GM04504 (cell line): ENCODE data around the gene EHMT2.
A peak's percentile ranks its signal among the peaks of the same experiment; 100 is the strongest.
"Not testable (repeated sequence)": the region's sequence is repeated elsewhere in the genome, so short reads cannot be mapped to it uniquely, and the experiment has no call there.

Experiments used
- DNase-seq: peaks from one replicate; pipeline ENCODE4 v3.0.0-alpha.2; 2012; ENCODE audit warnings: low read depth

EHMT2 gene

DNA sequence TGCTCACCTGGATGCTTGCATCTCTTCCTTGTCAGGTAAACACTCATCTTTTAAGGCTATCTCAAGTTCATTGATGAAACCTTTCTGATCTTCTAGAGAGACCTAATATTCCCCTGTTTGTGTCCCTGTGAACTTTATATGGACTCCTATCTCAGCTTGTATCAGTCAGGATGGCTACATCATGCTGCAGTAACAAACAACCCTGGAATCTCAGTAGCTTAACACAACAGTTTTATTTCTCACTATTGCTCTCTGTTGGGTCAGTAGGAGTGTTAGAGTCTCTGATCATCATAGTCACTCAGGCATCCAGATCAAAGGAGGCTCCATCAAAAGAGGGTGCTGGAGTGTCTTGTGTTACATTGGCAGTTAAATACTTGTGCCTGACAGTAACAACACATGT lies 17.9 kb upstream of the EHMT2 start:
- DNase-seq, result no peak

DNA sequence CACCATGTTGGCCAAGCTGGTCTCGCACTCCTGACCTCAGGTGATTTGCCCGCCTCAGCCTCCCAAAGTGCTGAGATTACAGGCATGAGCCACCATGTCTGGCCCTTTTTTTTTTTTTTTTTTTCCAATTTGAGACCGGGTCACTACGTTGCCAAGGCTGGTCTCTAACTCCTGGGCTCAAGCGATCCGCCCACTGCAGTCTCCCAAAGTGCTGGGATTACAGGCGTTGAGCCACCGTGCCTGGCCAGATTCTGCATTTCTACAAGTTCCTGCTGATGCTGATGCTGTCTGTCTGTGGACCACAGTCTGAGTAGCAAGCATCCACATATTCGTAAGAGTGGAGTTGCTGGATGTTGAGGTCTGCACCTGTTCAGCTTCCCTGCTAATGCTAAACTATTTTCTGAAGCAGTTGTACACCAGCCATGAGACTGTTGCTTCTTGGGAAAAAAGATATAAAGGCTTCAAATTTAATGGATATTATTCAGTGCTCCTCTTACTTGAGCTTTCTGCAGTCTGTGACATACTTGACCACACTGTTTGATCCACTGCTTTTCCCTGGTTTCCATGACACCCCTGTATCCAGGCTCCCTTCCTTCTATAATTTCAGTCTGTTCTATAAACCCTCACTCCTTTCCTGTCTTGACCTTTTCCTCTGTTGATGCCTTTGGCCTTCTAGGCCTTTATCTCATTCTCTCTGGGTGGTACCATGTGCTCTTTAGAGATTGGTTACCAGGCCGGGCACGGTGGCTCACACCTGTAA lies 14.5 kb upstream of the EHMT2 start:
- DNase-seq, result no peak

DNA sequence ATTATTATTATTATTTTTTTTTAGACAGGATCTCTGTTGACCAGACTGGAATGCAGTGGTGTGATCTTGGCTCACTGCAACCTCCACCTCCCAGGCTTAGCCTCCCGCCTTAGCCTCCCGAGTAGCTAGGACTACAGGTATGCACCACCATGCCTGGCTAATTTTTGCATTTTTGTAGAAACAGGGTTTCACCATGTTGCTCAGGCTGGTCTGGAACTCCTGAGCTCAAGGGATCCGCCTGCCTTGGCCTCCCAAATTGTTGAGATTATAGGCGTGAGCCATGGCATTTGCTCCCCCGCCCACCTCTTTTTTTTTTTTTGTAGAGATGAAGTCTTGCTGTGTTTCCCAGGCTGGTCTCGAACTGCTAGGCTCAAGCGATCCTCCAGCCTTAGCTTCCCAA lies 11.8 kb upstream of the EHMT2 start:
- DNase-seq, result not testable (repeated sequence)

DNA sequence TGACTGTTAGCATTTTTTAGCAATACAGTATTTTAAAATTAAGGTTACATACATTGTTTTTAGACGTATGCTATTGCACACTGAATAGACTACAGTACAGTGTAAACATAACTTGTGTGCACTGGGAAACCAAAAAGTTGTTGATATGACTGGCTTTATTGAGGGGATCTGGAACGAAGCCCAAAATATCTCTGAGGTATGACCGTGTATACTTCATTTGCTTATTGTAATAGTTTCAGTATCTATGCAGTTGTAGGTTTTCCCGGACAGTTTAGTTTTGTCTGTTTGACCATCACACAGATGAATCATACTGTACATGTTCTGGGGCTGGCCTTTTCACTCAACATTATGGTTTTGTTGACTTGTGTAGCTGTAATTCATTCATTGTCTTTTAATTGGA lies 11.3 kb upstream of the EHMT2 start:
- no peak for DNase-seq

DNA sequence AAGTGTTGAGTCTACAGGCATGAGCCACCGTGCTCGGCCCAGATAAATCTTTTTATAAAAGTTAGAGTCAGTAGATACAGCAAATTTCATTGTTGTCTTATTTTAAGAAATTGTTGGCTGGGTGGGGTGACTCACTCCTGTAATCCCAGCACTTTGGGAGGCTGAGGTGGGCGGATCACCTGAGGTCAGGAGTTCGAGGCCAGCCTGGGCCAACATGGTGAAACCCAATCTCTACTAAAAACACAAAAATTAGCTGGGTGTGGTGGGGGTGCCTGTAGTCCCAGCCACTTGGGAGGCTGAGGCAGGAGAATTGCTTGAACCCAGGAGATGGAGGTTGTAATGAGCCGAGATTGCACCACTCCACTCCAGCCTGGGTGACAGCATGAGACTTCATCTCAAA lies 10.8 kb upstream of the EHMT2 start:
- not testable (repeated sequence) for DNase-seq

DNA sequence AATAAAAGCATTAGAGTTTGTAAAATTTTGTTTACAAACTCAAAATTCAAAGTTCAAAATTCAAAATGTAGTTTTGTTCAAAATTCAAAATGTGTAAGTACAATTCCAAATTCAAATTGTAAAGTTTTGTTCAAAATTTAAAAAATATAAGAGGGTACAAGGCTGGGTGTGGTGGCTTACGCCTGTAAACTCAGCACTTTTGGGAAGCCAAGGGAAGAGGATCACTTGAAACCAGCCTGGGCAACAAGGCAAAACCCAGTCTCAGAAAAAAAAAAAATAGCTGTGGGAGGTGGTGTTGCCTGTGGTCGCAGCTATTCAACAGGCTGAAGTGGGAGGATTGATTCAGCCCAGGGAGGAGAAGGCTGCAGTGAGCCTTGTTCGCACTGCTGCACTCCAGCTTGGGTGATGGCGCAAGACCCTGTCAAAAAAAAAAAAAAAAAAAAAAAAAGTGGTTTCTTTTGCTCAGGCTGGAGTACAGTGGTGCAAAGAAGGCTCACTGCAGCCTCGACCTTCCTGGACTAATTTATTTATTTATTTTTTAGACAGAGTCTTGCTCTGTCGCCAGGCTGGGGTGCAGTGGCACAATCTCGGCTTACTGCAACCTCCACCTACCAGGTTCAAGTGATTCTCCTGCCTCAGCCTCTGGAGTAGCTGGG lies 9.8 kb upstream of the EHMT2 start:
- DNase-seq, result peak; percentile 42

DNA sequence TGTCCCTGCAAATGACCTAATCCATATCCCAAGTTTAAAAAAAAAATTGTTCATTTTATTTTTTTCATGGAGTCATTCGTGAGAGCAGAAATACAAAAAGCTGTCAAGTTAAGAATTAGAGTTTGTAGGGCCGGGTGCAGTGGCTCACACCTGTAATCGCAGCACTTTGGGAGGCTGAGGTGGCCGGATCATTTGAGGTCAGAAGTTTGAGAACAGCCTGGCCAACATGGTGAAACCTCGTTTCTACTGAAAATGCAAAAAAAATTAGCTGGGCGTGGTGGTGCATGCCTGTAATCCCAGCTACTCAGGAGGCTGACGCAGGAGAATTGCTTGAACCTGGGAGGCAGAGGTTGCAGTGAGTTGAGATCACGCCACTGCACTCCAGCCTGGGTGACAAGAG lies 9.2 kb upstream of the EHMT2 start:
- not testable (repeated sequence) for DNase-seq

DNA sequence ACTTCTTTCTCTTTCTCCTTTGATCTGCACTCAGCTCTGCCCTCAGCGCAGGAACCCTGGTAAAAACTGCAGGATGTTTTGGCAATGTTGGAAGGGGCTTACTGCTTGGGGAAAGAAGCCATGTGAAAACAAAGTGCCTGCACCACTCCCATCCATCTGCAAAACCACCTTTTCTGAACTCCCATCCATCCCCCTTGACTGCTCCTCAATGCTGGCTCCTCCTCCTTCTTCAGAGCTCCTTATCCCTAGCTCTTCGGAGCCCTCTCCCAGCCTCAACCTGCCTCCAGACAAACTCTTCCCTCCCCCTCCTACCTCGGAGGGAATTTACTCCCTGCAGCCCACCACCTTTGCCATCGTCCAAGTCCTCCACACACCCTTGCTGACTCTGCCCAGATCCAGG lies 8.6 kb upstream of the EHMT2 start:
- DNase-seq, result no peak

DNA sequence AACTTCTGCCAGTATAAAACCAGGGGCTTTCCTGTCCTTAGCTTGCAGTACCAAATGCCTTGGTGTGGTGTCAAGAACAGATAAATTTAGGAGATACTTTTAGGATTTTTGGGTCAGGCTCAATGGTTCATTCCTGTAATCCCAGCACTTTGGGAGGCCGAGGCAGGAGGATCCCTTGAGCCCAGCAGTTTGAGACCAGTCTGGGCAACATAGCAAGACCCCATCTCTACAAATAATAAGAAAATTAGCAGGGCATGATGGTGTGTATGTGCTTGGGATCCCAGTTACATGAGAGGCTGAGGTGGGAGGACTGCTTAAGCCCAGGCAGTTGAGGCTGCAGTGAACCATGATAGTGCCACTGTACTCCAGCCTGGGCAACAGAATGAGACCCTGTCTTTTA lies 7.5 kb upstream of the EHMT2 start:
- DNase-seq, result no peak

DNA sequence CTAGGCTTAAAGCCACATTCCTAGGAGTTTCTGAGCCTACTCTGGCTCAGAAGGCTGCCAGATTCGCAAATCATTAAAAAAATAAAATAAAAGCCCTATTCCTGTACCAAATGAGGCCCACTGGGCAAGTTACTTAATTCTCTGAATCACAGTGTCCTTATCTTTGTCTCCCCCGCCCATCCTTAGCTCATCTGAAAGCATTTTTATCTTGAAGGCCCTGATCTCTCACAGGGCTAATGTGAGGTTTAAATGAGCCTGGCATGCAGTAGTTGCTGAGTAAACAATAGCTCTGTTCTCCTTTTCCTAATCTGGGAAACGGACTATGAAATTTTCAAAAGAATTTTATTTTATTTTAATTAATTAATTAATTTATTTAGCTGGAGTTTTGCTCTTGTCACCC lies 6.5 kb upstream of the EHMT2 start:
- no peak for DNase-seq

DNA sequence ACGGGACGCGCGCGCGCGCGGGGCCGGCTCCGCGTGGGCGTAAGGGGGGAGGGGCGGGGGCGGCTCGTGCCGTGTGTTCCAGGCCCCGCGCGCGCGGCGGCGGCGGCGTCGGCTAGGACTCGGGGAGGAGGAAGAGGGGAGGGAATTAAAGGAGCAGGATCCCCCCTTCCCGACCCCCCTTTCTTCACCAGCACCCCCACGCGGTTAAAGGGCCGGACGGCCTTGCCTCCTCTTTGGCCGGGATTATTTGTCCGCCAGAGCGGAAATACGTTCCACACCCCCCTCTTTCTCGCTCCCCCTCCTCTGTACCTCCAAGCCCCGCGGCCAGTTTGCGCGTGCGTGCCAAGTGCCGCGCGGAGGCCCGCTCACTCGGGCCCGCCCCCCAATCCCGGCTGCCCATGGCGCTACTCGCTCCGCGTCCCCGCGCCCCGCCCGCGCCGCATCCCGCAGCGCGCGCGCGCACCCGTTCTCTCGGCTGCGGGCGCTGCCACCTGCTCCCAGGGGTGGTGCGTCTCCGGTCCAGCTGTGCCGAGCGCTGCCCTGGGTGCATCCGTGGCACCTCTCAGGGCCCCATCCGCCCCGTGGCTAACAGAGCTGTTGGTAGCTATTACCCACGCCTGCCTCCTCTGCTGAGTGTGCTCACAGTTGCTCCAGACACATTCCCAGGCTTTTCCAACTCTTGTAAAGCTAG lies 4.6 kb upstream of the EHMT2 start, which contains the start of gene ZBTB12:
ZBTB12 (minus strand) TSS at position 134 of the 691 bp plus-strand sequence. CDS start 781 bp downstream, outside the sequence.
- peak; percentile 88 for DNase-seq

DNA sequence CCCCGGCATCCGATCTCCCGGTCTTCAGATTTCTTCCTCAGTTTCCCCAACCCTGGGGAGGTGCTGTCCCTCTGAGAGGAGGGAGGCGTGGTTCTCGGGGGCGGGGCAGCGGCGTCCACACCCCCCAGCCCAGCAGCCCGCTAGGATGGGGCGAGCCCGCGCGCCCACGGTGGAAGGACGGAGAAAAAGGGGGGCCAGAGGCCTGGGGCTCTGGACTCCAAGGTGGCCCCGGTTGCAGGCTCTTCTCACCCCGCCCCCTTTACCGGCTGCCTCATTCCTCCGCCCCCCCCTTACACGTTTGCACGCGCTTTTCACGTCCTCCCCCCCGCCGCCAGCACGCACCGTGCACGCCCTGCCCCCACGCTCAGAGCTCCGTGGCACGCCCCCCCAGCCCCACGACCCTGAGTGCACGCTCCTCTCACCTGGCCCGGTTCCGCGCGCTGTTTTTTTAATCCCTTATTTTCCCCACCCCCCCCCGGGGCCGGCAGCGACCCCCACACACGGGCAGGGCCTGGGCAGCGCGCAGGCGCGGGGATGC lies 4.0 kb upstream of the EHMT2 start:
- DNase-seq, result no peak

DNA sequence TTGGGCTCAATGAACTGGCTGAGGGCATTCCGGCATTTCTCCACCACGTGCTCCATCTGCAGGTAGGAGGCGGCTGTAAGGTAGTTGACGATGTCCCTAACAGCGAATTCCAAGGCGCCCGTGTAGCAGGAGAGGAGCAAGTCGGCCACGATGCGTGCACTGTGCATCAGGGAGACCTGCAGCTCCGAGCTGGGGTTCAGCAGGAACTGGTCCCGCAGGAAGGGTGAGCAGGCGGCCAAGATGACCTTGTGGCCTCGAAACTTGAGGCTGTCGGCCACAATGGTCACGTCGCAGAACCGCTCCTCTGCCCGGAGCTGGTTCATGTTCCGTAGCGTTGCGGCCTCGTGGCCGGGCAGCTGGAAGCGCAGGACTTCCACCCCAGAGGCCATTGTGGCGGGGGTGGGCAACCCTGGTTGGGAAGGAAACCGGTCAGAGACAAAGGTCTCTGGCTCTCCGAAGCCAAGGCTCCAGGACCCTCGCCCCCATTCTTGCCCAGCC lies 3.5 kb upstream of the EHMT2 start:
- DNase-seq, result no peak

DNA sequence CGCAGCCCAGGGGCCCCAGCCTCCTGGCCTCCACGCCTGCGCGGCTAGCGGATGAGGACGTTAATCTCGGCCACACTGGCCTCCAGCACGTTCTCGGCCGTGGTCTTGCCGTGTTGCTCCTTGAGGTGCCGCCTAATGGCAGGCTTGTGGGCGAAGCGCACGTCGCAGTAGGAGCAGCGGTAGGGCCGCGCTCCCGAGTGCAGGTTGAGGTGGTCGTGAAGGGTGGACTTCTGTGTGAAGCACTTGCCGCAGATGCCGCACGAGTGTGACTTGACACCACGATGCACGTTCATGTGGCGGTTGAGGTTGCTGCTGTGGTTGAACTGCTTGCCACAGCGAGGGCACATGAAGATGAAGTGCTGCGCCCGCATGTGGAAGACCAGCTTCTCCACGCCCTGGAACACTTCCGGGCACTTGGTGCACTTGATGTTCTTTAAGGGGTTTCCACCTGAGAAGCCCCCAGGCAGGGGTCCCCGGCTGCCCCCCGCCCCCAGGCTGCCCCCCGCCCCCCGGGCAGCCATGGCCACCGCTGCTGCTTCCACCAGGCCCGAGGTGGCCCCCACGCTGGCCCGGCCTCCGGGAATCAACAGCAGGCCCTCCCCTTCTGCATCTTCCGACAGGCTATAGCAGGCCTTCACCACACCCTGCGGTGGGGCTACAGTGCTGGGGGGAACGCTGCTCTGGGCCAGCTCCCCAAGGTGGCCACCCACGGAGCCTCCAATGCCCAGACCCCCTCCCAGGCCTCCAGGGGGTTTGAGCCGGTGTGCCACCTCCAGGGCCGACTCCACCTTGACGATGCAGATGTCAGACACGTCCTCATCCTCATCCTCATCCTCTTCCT lies 2.6 kb upstream of the EHMT2 start:
- no peak for DNase-seq

DNA sequence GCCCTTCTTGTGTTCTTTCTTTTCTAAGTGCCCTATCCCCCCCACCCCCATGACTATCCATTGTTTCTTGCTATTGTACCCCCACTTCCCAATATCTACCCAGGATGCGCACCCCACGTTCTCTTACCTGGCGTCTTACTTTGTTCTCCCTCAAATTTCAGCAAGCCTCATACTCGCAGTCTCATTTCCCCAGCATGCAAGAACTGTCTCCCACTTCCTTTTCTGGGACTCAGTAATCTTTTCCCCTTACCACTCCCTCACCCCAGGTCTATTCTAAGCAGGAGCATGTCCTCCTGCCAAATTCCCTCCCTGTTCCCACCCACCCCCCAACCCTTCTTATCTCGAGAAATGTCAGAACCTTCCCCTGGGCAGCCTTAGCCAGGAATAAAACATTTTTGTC lies 1.7 kb upstream of the EHMT2 start:
- DNase-seq, result no peak

DNA sequence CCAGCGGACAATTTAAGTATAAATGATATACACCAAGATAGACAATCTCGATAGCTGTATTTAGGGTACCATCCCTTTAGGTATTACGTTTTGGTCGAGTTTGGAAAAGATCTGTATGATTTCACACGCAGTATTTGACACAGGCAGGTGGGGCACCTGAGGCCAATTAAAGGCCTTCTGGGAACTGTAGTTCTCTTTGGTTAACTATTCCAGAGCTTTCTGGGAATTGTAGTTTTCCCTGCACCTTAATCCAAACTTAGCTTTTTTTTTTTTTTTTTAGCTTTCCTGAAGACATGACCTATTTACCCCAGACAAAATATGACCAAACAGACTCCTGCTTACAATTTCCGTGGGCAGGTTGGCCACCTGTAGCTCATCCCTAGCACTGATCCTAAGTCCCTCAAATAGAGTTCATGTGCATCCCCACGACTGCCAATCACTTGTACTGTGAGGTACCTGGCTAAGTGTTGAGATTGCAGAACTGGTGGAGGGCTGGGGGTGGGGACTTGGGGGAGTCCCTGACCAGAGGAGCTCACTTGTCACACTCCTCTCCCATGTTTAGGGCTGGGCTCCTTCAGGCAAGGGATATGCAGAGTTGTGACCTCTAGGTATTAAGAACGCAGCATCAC lies 999 bp upstream of the EHMT2 start:
- DNase-seq, result no peak

DNA sequence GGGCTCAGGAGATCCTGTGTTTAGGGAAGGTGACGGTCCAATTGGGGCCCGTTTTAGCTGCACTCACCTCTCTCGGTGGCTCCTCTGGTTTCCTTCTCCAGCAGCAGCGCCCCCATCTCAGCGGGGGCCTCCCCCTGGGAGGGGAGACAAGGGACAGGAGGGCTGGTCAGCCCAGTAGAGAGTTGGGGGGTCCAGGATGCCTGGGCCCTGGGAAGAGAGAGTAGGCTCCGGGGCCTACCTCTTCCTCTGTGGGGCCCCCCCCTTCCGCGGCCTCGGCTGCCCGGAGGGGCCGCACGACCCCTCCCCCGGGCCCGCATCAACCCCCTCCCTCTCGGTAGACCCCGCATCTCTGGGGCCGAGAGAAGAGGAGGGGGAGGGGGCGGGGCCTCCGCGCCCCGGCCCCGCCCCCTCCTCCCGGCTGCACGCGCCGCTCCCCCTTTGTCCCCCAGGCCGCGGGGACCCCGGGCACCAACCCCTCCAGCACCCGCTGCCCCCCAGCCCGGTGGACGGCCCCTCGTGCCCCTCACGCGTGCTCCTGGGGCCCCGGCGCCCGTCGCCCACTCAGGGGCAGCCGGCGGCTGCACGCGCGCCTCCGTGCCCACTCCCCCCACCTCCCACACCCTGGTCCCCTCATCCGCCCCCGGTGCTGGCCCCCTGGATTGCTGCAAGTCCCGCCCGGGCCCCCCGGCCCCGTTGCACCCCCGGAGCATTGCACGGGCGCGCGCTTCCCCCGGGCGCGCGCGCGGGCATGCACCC lies 464 bp downstream of the EHMT2 start:
- DNase-seq, result no peak

DNA sequence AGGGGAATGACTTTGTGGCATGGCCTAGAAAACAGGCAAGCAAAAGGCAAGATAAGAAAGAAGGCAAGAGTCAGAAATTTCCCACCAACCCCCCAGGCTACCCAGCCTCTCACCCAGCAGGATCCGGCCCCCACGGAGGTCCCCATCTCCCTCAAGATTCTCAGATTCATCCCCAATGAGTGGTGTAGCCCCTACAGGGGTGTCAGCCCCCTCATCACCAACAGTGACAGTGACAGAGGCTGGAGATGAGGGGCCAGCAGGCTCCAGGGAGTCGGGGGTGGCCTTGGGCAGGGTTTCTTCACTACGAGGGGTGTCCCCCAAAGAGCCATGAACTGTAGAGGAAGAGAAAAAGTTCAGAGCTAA lies 1.0 kb downstream of the EHMT2 start:
- no peak for DNase-seq

DNA sequence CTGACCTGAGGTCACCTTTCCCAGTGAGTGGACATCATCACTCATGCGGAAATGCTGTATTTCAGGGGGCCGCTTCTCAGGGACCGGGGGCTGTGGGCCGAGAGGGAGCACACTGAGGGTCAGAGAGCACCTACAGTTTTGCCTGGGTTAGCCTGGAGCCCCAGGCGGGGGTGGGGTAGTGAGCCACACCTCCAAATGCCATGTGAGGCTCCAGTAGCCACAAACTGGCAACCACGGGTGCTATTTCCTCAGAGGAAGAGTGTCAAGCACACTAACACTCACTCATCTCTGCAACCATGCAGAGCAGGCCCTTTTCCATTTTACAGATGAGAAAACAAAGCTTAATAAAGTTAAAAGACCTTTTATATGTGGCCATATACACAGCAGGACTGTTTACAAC lies 4.7 kb downstream of the EHMT2 start:
- DNase-seq, result no peak

DNA sequence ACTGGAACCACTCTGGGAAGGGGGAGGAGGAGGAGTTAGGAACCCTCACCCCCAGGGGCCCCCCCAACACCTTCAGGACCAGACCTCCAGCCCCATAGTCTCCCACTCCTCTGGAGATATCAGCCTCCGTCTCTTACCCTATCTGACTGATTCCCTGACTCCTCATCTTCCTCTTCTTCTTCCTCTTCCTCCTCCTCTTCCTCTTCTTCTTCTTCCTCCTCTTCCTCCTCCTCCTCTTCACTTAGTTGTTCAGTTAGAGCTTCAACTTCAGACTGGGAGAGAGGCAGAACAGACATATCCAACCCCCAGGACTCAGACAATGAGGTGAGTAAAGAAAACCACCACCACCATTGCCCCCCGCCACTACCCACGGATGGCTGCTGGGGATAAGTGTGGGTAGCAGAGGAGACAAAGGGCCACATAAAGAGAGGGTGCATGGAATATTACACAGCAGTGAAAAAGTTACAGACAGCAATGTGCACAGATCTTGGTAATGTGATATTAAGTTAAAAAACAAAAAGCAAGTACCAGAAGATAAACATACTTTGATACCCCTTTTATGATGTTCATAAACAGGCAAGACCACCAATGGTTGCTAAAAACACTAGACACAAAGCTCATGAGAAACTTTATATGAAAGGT lies 8.0 kb downstream of the EHMT2 start:
- DNase-seq, result no peak
